PC-9 (cell line): ENCODE data around the gene TESMIN. TPM values are rescaled to one million over a fixed set of nuclear protein-coding genes. Genes with fewer than 3 reads are reported as not detected.

Experiments
- BruUV-seq: library from RNA; stranded (reverse); fragments of 400-500 nt; replicated peaks from 2 replicates; lab custom pipeline; 2021; lab: Mats Ljungman, UMichigan
- CTCF ChIA-PET: fragments of 300-600 bp; sonication (Branson Sonifier 250); formaldehyde crosslinking; loops from one replicate; lab custom pipeline; 2022; ENCODE audit warnings: antibody characterized with exemption; lab: Charles Lee
- POLR2A ChIA-PET: fragments of 300-600 bp; sonication (Branson Sonifier 250); formaldehyde crosslinking; loops from one replicate; lab custom pipeline; 2022; ENCODE audit warnings: antibody characterized with exemption; ENCODE audit not compliant: unreplicated experiment; lab: Charles Lee
- DNase-seq, 2 experiments: peaks; one replicate each; pipeline versions ENCODE4 v3.0.0 to v3.0.0-alpha.2; 2015 to 2022; ENCODE audit warnings: mixed read lengths in 1 of 2
- H2AFZ ChIP-seq: fragments of 200-600 bp; sonication (generic); 2 replicates; pipeline ENCODE4 v1.8.1; 2017; ENCODE audit warnings: antibody characterized with exemption
- H3F3A ChIP-seq: fragments of 200-600 bp; sonication (generic); 2 replicates; pipeline ENCODE4 v1.8.1; 2017; ENCODE audit warnings: antibody characterized with exemption, mild to moderate bottlenecking, low read depth; ENCODE audit not compliant: insufficient read depth
- H3K27ac ChIP-seq: fragments of 200-600 bp; sonication (generic); 2 replicates; pipeline ENCODE4 v1.6.1; 2016; ENCODE audit warnings: mixed run types
- H3K27me3 ChIP-seq: fragments of 200-600 bp; sonication (generic); 2 replicates; pipeline ENCODE4 v1.6.1; 2016; ENCODE audit warnings: low read depth, mixed run types; ENCODE audit not compliant: insufficient read depth
- H3K36me3 ChIP-seq: fragments of 200-600 bp; sonication (generic); 2 replicates; pipeline ENCODE4 v1.6.1; 2016; ENCODE audit warnings: low read depth, mixed run types
- H3K4me1 ChIP-seq: fragments of 200-600 bp; sonication (generic); replicated peaks from 2 replicates; pipeline ENCODE4 v1.6.1; 2016; ENCODE audit warnings: mixed run types; ENCODE audit not compliant: insufficient read depth
- H3K4me2 ChIP-seq: fragments of 200-600 bp; sonication (generic); 2 replicates; pipeline ENCODE4 v1.6.1; 2017; ENCODE audit warnings: mixed run types
- H3K4me3 ChIP-seq: fragments of 200-600 bp; sonication (generic); 2 replicates; pipeline ENCODE4 v1.6.1; 2016; ENCODE audit warnings: mixed run types
- H3K79me2 ChIP-seq: fragments of 200-600 bp; sonication (generic); 2 replicates; pipeline ENCODE4 v1.6.1; 2017; ENCODE audit warnings: low read depth, mixed run types
- H3K9me2 ChIP-seq: fragments of 200-600 bp; sonication (generic); 2 replicates; pipeline ENCODE4 v1.8.1; 2017; ENCODE audit warnings: mild to moderate bottlenecking; ENCODE audit not compliant: insufficient read depth
- H3K9me3 ChIP-seq: fragments of 200-600 bp; sonication (generic); 2 replicates; pipeline ENCODE4 v1.8.1; 2016; ENCODE audit warnings: low read depth; ENCODE audit not compliant: insufficient read depth
- H4K20me1 ChIP-seq: fragments of 200-600 bp; sonication (generic); 2 replicates; pipeline ENCODE4 v1.8.1; 2017; ENCODE audit not compliant: insufficient read depth
- EZH2 ChIP-seq: fragments of 200-600 bp; sonication (generic); IDR thresholded peaks from 2 replicates; pipeline ENCODE4 v1.8.0; 2017; ENCODE audit warnings: antibody characterized with exemption, low read depth
- intact Hi-C: fragments of 100-400 bp; cut with micrococcal nuclease; formaldehyde crosslinking; loops from one replicate; pipeline ENCODE4 v1.10.0; 2022; ENCODE audit not compliant: unreplicated experiment
- total RNA-seq: library from RNA; stranded (reverse); gene quantifications from 2 replicates; pipeline ENCODE4 v1.2.3, GENCODE V29; 2021
- TF ChIP-seq, protein P1 (sequence below): fragments of 200-600 bp; sonication (generic); conservative IDR thresholded peaks from 2 replicates; pipeline ENCODE4 v1.6.1; 2017; ENCODE audit warnings: mixed run types, antibody characterized with exemption, mild to moderate bottlenecking, moderate library complexity

TESMIN gene
- total RNA-seq, 1 experiment from 2014 or later, result 23.9 TPM

DNA sequence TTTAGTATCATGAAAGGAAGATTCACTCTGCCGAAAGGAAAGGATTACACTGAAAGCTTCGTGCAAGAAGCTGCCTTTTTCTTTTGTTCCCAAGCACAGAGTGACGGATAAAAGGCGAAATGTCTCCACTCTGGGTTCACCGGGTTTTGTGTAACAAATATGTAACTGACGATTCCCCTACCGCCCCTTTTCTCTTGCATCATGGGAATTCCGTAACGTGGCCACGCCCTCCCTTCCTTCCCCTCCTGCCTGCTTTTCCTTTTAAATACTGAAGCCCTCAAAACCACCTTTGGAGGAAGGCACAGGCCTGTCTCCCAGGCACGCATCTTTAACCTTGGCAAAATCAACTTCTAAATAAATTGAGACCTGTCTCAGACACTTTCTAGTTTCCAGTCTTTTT, 16.4 kb upstream of the TESMIN start:
- intact Hi-C loops, result no loop called here
- TF ChIP-seq EZH2, result no peak
- TF ChIP-seq, protein P1, sequence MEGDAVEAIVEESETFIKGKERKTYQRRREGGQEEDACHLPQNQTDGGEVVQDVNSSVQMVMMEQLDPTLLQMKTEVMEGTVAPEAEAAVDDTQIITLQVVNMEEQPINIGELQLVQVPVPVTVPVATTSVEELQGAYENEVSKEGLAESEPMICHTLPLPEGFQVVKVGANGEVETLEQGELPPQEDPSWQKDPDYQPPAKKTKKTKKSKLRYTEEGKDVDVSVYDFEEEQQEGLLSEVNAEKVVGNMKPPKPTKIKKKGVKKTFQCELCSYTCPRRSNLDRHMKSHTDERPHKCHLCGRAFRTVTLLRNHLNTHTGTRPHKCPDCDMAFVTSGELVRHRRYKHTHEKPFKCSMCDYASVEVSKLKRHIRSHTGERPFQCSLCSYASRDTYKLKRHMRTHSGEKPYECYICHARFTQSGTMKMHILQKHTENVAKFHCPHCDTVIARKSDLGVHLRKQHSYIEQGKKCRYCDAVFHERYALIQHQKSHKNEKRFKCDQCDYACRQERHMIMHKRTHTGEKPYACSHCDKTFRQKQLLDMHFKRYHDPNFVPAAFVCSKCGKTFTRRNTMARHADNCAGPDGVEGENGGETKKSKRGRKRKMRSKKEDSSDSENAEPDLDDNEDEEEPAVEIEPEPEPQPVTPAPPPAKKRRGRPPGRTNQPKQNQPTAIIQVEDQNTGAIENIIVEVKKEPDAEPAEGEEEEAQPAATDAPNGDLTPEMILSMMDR, result no peak
- no peaks in the 10 kb centered on the region for H3K27me3 ChIP-seq
- no peak overlapping the region for H3K4me3 ChIP-seq
- H3K79me2 ChIP-seq, result no peaks in the 10 kb centered on the region
- peaks cover 14% of the 10 kb centered on the region for H3K4me1 ChIP-seq
- no peaks in the 10 kb centered on the region for H4K20me1 ChIP-seq
- no peak overlapping the region for H3K4me2 ChIP-seq
- no peaks in the 10 kb centered on the region for H3K36me3 ChIP-seq
- POLR2A ChIA-PET, result no interaction called here
- H3K27ac ChIP-seq, result no peak overlapping the region
- no peaks in the 10 kb centered on the region for H3K9me2 ChIP-seq
- no peak for DNase-seq
- H3K9me3 ChIP-seq, result no peaks in the 10 kb centered on the region
- BruUV-seq, result no TSS peak
- CTCF ChIA-PET, result no interaction called here
- no peak overlapping the region for H2AFZ ChIP-seq
- peaks cover 17% of the 10 kb centered on the region for H3F3A ChIP-seq

DNA sequence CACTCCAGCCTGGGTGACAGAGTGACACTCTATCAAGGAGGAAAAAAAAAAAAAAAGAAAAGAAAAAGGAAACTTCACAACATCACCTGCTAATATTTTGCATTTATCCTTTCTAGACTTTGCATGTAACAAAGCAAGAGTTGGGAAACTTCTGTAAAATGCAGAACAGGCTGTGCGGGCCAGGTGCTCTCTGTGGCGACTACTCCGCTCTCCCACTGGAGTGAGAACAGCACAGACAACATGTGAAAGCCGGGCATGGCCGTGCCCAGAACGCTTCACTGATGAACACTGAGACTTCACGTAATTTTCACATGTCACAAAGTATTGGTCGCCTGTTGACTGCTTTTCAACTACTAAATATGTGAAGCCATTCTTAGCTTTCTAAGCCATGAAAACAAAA, 15.5 kb upstream of the TESMIN start:
- Histone ChIP-seq H3K27ac (no peak overlapping the region), H3K4me1 (peaks cover 22% of the 10 kb centered on the region), H3K9me2 (no peaks in the 10 kb centered on the region), H3F3A (peaks cover 26% of the 10 kb centered on the region), H2AFZ (no peak overlapping the region), H3K4me2 (no peak overlapping the region), H3K27me3 (no peaks in the 10 kb centered on the region), H3K9me3 (no peaks in the 10 kb centered on the region), H3K4me3 (no peak overlapping the region), H4K20me1 (no peaks in the 10 kb centered on the region), H3K79me2 (no peaks in the 10 kb centered on the region), H3K36me3 (no peaks in the 10 kb centered on the region; the same call in none of the 2 replicates)
- ChIA-PET POLR2A (interaction anchor here (0.7 kb wide), 1 partner anchor 89 kb away, joined by 3 read pairs; no protein-coding TSS in a partner anchor), CTCF (no interaction called here)
- no peak for DNase-seq
- intact Hi-C loops, result no loop called here
- TF ChIP-seq, protein P1, result no peak
- no peak for TF ChIP-seq EZH2
- BruUV-seq, result no TSS peak

DNA sequence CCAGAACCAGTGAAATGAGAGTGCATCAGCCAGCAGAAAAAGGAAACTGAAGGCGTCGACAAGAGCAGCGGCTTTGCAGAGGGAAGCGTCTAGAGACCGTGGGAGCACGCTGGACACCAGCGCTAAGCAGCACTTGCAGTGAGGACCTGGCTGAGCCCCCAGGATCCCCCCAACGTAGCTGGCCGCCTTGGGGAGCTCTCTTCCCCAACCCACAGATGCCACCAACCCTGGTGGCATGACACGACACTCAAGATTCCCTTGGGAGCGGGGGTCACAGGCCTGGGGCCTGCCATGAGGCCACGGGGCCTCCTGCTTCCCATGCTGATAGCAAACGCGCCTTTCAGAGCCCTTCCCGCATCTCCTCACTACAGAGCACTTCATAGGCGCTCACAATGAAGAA, 13.4 kb upstream of the TESMIN start:
- Histone ChIP-seq H3K36me3 (no peaks in the 10 kb centered on the region; the same call in none of the 2 replicates), H3K27me3 (no peaks in the 10 kb centered on the region), H3F3A (peaks cover 28% of the 10 kb centered on the region), H3K4me2 (no peak overlapping the region), H3K9me3 (no peaks in the 10 kb centered on the region), H3K4me3 (no peak overlapping the region), H3K79me2 (no peaks in the 10 kb centered on the region), H3K27ac (no peak overlapping the region), H3K9me2 (no peaks in the 10 kb centered on the region), H3K4me1 (peaks cover 23% of the 10 kb centered on the region), H4K20me1 (no peaks in the 10 kb centered on the region), H2AFZ (no peak overlapping the region)
- intact Hi-C loops, result loop anchor here (5.0 kb wide), 1 partner anchor 323 kb away; no protein-coding TSS in a partner anchor
- TF ChIP-seq, protein P1, result no peak
- no peak for TF ChIP-seq EZH2
- DNase-seq, result no peak
- ChIA-PET CTCF (no interaction called here), POLR2A (interaction anchor here (0.6 kb wide), 1 partner anchor 43 kb away, joined by 4 read pairs; no protein-coding TSS in a partner anchor)
- TSS peak; percentile 45 for BruUV-seq
